Measurements from ENCODE around the gene KLHL21. TPM values are rescaled to one million over a fixed set of nuclear protein-coding genes. Genes with fewer than 3 reads are reported as not detected.
A peak's percentile ranks its signal among the peaks of the same experiment; 100 is the strongest.

Gene KLHL21
- total and polyA plus RNA-seq, 11 donors, result 28.6 to 179 (median 65.4) TPM

- no peak for DNase-seq
- H3K9me3 ChIP-seq, result no peaks in the 10 kb centered on the region
- peaks cover 0 to 15% (median 8%) of the 10 kb centered on the region in 12 donors for H3K4me1 ChIP-seq
- ATAC-seq, result no peak
- intact Hi-C loops (cut with DNase I), result no loop called here
- TF ChIP-seq POLR2A (IDR thresholded peaks at IDR 0.05) (no peak), CTCF (IDR thresholded peaks at IDR 0.05) (no peak)
- 93 to 97% (median 96%) methylated on average over 4 of the region's 4 CpGs for WGBS, 4 donors
- H3K4me3 ChIP-seq, result no peak overlapping the region
- H3K27me3 ChIP-seq, result no peaks in the 10 kb centered on the region
- peaks cover 3 to 70% (median 42%) of the 10 kb centered on the region in 9 donors for H3K36me3 ChIP-seq
- H3K27ac ChIP-seq, result no peak overlapping the region
Measured at GRCh38 chr1:6619045-6619444, 16.4 kb upstream of the KLHL21 start.

DNA sequence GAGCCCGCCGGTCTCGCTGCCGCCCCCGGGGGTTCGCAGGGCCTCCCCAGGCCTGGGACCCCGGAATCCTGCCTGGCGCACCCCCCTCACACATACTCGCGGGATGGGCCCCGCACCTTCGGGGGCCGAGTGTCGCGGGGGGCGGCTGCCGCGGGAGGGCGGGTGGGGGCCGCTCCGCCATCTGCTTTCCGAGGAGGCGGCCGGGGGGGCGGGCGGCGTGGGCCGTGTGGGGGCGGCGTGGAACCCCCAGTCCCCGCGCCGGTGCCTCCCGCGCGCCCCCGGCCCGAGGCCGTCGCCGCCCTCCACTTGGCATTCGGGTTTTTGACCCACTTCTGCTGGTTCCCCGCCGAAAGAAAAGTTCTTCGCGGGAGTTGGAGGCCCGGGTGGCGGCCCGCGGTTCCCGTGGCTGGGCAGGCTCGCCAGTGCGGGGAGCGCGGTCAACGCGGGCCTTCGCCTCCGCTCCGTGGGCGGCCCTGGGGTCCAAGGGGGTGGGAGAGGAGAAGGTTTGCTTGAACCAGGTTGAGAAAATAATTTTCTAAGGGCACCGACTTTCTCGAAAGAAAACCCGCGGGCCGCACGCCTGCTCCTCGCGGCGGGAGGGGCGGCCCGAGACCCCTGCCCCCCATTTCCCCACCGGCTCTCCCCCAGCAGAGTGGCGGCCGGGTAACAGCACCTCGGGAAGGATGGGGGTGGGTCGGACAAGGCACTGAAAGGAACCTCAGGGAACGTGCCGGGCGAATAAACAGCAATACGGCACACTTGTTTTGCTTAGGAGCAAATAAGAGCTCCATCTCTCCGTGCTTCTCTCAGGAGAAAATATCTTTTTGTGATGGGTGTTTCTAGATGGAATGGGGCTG is 12.5 kb upstream of the KLHL21 start:
- intact Hi-C loops (cut with DNase I), result loop anchor here in 1 of 10 donors (5.0 kb wide), 1 partner anchor 172 kb away; the partner anchor contains the start of gene CAMTA1
- ATAC-seq, result no peak
- no peak for DNase-seq
- WGBS, 4 donors, result 2 to 3% (median 2%) methylated on average over 46 to 82 of the region's 82 CpGs
- H3K4me3 ChIP-seq, result peak overlapping the region; percentile 68 to 100 (median 96)
- peak overlapping the region; percentile 30 to 99 (median 97) for H3K27ac ChIP-seq
- peaks cover 0 to 35% (median 12%) of the 10 kb centered on the region in 9 donors for H3K36me3 ChIP-seq
- H3K27me3 ChIP-seq, result no peaks in the 10 kb centered on the region
- TF ChIP-seq CTCF (IDR thresholded peaks at IDR 0.05), result no peak
- TF ChIP-seq POLR2A (IDR thresholded peaks at IDR 0.05), result no peak
- no peaks in the 10 kb centered on the region for H3K9me3 ChIP-seq
- H3K4me1 ChIP-seq, result peaks cover 0 to 33% (median 19%) of the 10 kb centered on the region in 12 donors

DNA sequence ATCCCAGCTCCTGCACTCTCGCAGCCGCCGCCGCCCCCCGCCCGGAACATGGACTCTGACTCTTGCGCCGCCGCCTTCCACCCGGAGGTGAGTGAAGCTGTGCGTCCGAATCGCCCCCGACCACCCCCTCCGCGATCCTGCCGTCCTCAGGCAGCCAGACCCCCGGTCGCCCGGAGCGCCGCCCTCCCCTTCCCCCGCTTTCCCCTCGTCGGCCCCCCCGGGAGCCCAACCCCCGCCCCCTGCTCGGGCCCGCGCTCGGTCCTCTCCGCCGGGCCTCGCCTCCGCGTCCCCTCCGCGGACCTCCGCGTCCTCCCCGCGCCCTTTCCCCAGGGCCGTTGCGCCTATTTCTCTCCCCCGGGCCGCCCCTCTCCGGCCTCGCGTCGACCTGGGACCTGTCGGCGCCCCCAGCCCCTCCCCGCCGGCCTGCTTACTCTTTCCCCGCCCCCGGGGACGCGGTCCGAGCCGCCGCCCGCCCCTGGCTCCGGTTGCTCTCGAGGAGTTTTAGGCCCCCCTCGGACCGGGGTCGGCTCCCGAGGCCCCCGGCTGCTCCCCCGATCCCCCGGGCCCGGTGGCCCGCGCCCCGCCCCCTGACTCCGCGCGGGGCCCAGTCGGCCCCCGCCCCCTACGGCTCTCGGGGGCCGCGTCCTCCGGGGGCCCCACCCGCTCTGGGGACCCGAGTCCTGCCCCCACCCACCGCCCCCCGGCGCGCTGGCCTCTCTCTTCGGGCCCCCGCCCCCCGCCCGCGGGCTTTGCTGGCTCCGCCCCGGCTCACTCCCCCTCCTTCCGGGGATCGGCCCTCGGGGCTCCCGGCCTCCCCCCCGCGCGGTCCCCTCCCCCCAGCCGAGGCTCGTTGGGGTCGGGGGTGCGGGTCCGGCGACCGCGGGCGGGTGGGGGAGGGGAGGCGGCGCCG is 11.6 kb upstream of the KLHL21 start:
- intact Hi-C loops (cut with DNase I), result loop anchor here in 1 of 10 donors (5.0 kb wide), 1 partner anchor 173 kb away; the partner anchor contains the start of gene CAMTA1
- no peaks in the 10 kb centered on the region for H3K27me3 ChIP-seq

More for the DNA sequence above, 11.6 kb upstream of the KLHL21 start:
- Histone ChIP-seq H3K27ac (peak overlapping the region; percentile 53 to 99 (median 97)), H3K4me3 (peak overlapping the region; percentile 68 to 100 (median 96)), H3K4me1 (peaks cover 0 to 39% (median 19%) of the 10 kb centered on the region in 12 donors), H3K36me3 (peaks cover 0 to 26% (median 3%) of the 10 kb centered on the region in 9 donors), H3K9me3 (no peaks in the 10 kb centered on the region)
- TF ChIP-seq POLR2A (IDR thresholded peaks at IDR 0.05), result no peak
- TF ChIP-seq CTCF (IDR thresholded peaks at IDR 0.05), result no peak
- DNase-seq (peak; percentile 67 to 79 (median 73)), ATAC-seq (peak in 2 of 4 donors; percentile 1 to 12)
- WGBS, 4 donors, result 1 to 2% (median 1%) methylated on average over 19 to 116 of the region's 117 CpGs

All from heart left ventricle (tissue), 16 donors.